ENCODE measurements around the gene CCDC187. TPM values are rescaled to one million over a fixed set of nuclear protein-coding genes. Genes with fewer than 3 reads are reported as not detected.

CCDC187 gene
- total RNA-seq, 1 donor from 2014 or later = 6.6 TPM

DNA sequence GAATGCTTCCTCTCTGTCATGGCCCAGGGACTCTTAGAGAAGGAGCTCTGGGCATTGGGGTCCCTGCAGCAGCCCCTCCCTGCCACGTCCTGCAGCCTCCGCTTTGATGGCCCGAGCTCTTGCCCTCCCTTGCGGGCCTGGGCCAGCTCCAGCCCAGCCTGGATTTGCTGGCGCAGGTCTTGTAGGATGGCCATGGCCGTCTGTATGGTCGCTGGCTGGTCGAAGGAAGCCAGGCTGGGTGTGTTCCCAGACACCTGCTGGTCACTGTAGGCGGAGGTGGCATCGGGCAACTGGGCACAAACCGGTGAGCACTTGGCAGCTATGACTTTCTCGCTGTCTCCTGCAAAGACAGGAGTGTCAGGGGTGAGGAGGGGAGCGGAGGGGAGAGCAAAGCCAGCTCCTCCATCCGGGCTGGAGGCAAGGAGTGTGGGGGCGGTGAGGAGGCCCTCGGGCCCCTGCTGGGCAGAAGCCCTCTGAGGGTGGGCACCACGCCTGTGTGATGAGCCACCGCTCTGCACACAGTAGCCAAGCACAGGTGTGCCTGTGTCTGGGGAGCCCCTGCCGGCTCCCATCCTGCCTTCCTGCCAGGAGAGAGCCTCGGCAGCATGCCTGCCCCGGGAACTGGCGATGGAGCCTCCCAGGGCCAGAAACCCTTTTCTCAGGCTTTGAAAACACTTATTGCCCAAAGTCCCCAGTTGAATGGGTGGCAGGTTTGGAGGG is 12.4 kb downstream of the CCDC187 start:
- TF ChIP-seq CTCF (IDR thresholded peaks at IDR 0.05) = no peak
- Histone ChIP-seq H3K36me3 (no peaks in the 10 kb centered on the region), H3K27ac (no peak overlapping the region), H3K9me3 (no peaks in the 10 kb centered on the region), H3K4me1 (no peaks in the 10 kb centered on the region), H3K4me3 (no peak overlapping the region), H3K27me3 (ENCODE audit: low read depth) (peaks cover 19% of the 10 kb centered on the region)
- intact Hi-C loops (cut with DNase I) = no loop called here
- ATAC-seq (no peak), DNase-seq (no peak)

DNA sequence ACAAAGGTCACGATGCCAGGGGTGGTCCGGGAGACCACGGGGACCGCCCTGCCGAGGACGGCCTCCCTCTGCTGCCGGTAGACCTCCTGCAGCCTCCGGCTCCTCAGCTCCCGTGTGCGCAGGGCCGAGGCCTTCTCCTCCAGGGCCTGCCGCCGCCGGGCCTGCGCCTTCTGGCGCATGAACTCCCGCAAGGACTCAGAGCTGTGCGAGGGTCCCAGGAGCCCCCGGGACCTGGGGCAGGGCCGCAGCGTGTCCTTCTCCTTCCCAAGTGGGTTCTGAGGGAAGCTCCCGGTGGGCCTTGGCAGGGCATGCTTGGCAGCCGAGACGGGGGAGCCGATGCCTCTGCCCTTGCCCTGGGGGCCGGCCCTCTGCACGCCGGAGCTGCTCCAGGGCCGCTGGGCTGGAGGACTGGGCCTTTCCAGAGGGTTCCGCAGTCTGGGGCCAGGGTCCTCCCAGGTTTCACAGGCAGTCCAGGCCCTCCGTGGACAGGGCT is 13.3 kb downstream of the CCDC187 start:
- Histone ChIP-seq H3K36me3 (no peaks in the 10 kb centered on the region), H3K4me1 (no peaks in the 10 kb centered on the region), H3K27me3 (ENCODE audit: low read depth) (peaks cover 10% of the 10 kb centered on the region), H3K27ac (no peak overlapping the region), H3K4me3 (no peak overlapping the region), H3K9me3 (no peaks in the 10 kb centered on the region)
- TF ChIP-seq CTCF (IDR thresholded peaks at IDR 0.05) = no peak
- ATAC-seq (peak in 1 of 2 donors; percentile 2), DNase-seq (no peak)
- intact Hi-C loops (cut with DNase I) = no loop called here

DNA sequence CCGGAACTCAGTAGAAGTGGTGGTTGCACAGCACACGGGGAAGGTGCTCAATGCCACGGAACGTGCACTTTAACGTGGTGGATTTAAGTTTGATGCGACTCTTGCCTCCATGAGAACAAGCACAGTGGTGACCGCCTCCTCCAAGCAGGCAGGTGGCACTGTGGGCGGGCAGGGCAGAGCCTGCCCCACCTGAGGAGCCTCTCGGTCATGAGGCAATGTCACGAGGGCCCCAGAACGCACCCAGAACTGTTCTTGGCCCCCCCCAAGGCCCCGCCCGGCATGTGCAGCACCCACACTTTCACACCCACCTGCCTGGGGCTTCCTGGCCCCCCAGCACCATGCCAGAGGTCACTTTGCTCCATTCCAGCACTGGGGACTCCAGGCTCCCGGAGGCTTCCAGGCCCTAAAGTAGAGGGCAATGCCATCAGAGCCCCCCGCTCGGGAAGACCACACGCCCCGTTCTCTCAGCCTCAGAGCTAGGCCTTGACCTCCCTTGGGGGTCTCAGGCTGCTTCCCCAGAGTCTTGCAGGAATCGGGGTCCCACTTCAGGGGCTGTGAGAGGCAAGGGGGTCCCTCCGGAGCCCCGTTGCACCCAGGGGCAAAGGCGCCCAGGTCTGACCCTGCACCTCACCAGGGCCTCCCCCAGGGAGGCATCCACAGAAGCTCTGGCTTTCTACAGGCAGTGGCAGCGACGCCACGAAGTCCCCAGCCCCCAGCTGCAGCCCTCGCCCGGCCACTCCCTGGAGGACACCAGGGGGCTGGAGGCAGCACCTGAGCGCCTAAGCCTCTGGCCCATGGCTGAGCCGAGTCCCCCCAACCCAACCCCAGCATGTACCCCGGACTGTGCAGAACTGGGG is 14.0 kb downstream of the CCDC187 start:
- no peaks in the 10 kb centered on the region for H3K4me1 ChIP-seq
- H3K9me3 ChIP-seq = no peaks in the 10 kb centered on the region
- DNase-seq (no peak), ATAC-seq (peak in 1 of 2 donors; percentile 4)
- no peak overlapping the region for H3K27ac ChIP-seq
- no peak overlapping the region for H3K4me3 ChIP-seq
- intact Hi-C loops (cut with DNase I) = no loop called here
- no peak for TF ChIP-seq CTCF (IDR thresholded peaks at IDR 0.05)
- peaks cover 12% of the 10 kb centered on the region for H3K27me3 ChIP-seq (ENCODE audit: low read depth)
- H3K36me3 ChIP-seq = no peaks in the 10 kb centered on the region

DNA sequence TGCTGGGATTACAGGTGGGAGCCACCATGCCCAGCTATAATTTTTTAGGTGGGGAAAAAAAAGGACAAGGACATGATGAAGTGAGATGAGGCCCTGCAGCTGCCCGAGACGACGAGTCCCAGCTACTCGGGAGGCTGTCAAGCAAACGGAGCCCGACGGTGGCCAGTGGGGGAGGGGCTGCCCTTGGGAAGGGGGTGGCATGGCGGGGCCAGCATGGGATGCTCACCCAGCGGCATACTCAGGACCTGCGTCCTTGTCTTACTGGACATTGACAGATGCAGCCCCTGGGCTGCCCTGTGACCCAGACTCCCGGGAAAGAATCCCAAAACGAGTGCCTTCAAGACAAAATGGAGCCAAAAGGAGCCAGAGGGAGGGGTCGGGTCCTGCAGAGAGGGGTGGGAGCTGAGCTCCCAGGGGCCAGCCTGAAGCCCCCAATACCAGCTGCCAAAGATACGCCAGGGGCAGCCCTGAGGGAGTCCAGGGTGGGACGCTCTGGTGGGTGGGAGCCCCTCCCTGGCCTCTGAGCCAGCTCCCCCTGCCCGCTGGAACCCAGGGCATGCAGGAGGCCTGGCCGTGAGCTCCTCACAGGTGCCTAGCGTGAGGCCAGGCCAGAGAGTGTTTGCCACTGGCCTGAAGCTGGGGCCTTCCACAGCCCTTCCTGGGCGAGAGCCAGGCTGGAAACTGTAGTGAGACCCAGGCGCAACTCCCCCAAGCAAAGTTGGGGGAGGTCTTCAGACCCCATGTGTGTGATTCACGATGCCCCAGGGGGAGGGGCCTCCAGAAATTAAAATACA is 15.7 kb downstream of the CCDC187 start:
- DNase-seq = no peak
- no peak for TF ChIP-seq CTCF (IDR thresholded peaks at IDR 0.05)
- no peaks in the 10 kb centered on the region for H3K36me3 ChIP-seq
- H3K9me3 ChIP-seq = no peaks in the 10 kb centered on the region
- ATAC-seq = no peak
- H3K27me3 ChIP-seq (ENCODE audit: low read depth) = peaks cover 27% of the 10 kb centered on the region
- intact Hi-C loops (cut with DNase I) = no loop called here
- no peak overlapping the region for H3K4me3 ChIP-seq
- peaks cover 5% of the 10 kb centered on the region for H3K4me1 ChIP-seq
- H3K27ac ChIP-seq = no peak overlapping the region

- ATAC-seq = no peak
- H3K4me1 ChIP-seq = peaks cover 6% of the 10 kb centered on the region
- no peaks in the 10 kb centered on the region for H3K36me3 ChIP-seq
- no peak overlapping the region for H3K4me3 ChIP-seq
- no peak for DNase-seq
- intact Hi-C loops (cut with DNase I) = no loop called here
- no peaks in the 10 kb centered on the region for H3K9me3 ChIP-seq
- H3K27ac ChIP-seq = no peak overlapping the region
- peaks cover 28% of the 10 kb centered on the region for H3K27me3 ChIP-seq (ENCODE audit: low read depth)
- no peak for TF ChIP-seq CTCF (IDR thresholded peaks at IDR 0.05)
Measured at GRCh38 chr9:136286987-136287379, 16.9 kb downstream of the CCDC187 start.

Data from lower lobe of right lung (tissue), 2 donors.